HUES48 (cell line): ENCODE measurements around the gene RCAN2.

Experiments
- H3K27ac ChIP-seq: one replicate; pipeline ENCODE4 v1.7.0; 2013; ENCODE audit warnings: low read depth, low read length, inconsistent platforms
- H3K27me3 ChIP-seq: 2 replicates; pipeline ENCODE4 v1.6.1; 2013; ENCODE audit warnings: mild to moderate bottlenecking, low read length; ENCODE audit not compliant: control insufficient read depth, insufficient read depth
- H3K36me3 ChIP-seq: 2 replicates; pipeline ENCODE4 v1.6.1; 2013; ENCODE audit warnings: low read length; ENCODE audit not compliant: control insufficient read depth, insufficient read depth
- H3K4me1 ChIP-seq: 2 replicates; pipeline ENCODE4 v1.6.1; 2013; ENCODE audit warnings: mild to moderate bottlenecking, low read length; ENCODE audit not compliant: control insufficient read depth, insufficient read depth
- H3K4me3 ChIP-seq: 2 replicates; pipeline ENCODE4 v1.5.1; 2013; ENCODE audit warnings: mild to moderate bottlenecking, low read depth, low read length
- H3K9ac ChIP-seq: 2 replicates; pipeline ENCODE4 v1.6.1; 2013; ENCODE audit warnings: mild to moderate bottlenecking, low read depth, low read length, moderate library complexity
- H3K9me3 ChIP-seq: 2 replicates; pipeline ENCODE4 v1.6.1; 2013; ENCODE audit warnings: low read length; ENCODE audit not compliant: control insufficient read depth, insufficient read depth

RCAN2 gene

DNA sequence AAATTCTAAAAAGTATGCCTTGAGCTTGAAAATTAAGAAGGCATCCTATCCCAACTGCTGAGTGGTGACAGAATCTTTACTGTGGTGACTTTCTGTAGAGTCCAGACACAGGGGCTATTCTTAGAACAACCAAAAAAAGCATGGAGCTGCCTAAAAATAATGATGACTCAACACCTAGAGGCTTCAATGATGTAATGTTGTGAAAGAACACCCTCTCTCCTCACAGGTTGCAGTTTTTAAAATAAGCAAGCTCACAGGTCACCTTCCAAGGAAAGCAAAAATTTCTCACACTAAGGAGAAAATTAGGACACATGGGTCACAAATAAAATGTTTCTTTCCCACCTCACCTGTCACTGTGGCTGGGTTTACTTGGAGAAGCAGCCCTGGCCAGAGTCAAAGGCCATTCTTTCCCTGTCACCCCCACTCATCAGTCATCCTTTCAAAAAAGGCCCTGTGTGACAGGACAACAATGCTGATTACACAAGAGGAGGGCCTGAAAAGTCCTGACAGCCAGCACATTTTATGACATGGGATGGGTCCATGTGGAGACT lies 53.5 kb downstream of the RCAN2 start:
- Histone ChIP-seq H3K4me1 (peaks cover 9% of the 10 kb centered on the region; the same call in 1 of the 2 replicates), H3K9ac (no peak overlapping the region), H3K36me3 (no peaks in the 10 kb centered on the region), H3K27me3 (no peaks in the 10 kb centered on the region), H3K4me3 (no peak overlapping the region), H3K9me3 (no peaks in the 10 kb centered on the region), H3K27ac (no peak overlapping the region)

DNA sequence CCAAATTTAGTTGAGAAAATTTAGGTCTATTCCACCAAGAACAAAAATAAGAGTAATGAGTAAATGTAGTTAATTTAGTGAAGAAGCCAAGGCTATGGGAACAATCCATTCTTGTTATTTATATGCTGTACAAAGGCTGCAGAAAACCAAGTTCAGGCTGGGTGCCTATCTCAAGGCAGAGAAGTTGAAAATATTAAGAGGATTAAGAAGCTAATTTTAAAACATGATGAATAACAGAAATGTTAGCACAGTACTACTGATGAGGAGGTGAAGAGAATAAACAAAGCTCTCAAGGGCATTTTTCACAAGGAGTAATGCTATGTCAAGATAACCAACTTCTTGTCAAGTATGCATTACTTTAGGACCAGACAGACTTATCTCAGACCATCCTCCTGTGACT lies 68.6 kb downstream of the RCAN2 start:
- no peaks in the 10 kb centered on the region for H3K36me3 ChIP-seq
- no peaks in the 10 kb centered on the region for H3K9me3 ChIP-seq
- H3K4me3 ChIP-seq = no peak overlapping the region
- no peak overlapping the region for H3K9ac ChIP-seq
- H3K4me1 ChIP-seq = no peaks in the 10 kb centered on the region; the same call in 1 of the 2 replicates
- H3K27me3 ChIP-seq = no peaks in the 10 kb centered on the region
- H3K27ac ChIP-seq = no peak overlapping the region

DNA sequence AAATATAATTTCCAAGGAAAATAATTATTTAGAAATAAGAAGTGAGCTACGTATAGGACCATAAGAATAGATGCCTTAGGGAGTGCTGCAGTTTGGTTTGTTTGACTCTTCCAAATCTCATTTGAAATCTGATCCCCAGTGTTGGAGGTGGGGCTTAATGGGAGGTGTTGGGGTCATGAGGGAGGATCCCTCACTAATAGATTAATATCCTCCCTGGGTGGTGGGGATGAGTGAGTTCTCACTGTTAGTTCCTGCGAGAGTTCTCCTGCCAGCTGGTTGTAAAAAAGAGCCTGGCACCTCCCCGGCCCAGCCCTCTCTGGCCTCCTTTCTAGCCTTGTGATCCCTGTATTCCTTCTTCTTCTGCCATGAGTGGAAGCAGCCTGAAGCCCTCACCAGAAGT lies 69.3 kb downstream of the RCAN2 start:
- Histone ChIP-seq H3K27me3 (no peaks in the 10 kb centered on the region), H3K9me3 (no peaks in the 10 kb centered on the region), H3K36me3 (no peaks in the 10 kb centered on the region), H3K9ac (no peak overlapping the region), H3K27ac (no peak overlapping the region), H3K4me3 (no peak overlapping the region), H3K4me1 (no peaks in the 10 kb centered on the region; the same call in 1 of the 2 replicates)

DNA sequence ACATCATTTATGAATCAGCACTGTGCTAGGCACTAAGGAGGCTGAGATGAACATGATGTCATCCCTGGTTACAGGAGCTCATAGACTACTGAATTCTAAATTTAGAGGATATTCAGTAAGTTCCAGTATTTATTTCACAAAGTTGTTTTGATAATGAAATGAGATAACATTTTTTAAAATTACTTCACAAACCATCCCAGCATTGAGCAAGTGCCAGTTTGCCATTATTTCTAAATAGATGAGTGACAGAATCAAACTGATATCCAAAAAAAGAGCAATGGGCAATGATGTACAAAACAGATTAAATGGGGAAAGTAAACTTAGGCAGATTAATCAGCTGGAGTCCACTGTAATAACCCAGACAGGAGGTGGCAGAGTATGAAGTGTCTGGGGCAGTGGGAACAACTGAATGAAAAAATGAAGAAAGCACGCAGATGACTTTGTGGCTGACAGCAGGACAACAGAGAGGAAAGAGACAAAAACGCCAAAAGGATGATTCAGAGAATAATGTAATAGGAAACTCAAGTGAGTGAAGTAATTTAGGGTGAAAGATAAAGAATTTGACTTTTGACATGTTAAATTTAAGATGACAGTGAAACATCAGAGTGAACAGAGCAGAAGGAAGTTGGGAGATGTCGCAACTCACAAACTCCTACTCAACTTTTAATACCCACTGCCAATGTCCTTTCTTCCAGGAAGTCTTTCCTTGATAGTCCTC lies 70.2 kb downstream of the RCAN2 start:
- Histone ChIP-seq H3K36me3 (no peaks in the 10 kb centered on the region), H3K27ac (no peak overlapping the region), H3K4me3 (no peak overlapping the region), H3K9ac (no peak overlapping the region), H3K4me1 (no peaks in the 10 kb centered on the region; the same call in 1 of the 2 replicates), H3K27me3 (no peaks in the 10 kb centered on the region), H3K9me3 (no peaks in the 10 kb centered on the region)

DNA sequence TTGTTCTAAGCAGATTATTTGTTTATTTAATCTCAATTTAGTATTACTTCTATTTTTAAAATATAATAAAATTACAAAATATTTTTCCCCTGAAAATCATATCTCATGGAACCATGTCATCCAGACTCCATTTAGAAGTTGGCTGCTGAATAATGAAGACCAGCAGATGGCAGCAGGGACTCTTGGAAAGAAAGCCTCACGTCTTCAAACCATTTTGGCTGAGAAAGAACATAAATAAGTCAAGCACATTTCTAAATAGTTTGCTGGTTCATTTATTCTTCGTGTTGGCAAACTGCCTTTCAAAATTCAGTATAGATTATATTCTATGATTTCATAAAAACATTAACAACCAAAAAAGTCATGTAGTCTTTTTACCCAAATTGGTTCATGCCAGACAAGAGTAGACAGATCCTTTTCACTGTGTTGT lies 71.7 kb downstream of the RCAN2 start:
- Histone ChIP-seq H3K4me3 (no peak overlapping the region), H3K4me1 (no peaks in the 10 kb centered on the region; the same call in 1 of the 2 replicates), H3K36me3 (no peaks in the 10 kb centered on the region), H3K27me3 (no peaks in the 10 kb centered on the region), H3K9ac (no peak overlapping the region), H3K27ac (no peak overlapping the region), H3K9me3 (no peaks in the 10 kb centered on the region)

DNA sequence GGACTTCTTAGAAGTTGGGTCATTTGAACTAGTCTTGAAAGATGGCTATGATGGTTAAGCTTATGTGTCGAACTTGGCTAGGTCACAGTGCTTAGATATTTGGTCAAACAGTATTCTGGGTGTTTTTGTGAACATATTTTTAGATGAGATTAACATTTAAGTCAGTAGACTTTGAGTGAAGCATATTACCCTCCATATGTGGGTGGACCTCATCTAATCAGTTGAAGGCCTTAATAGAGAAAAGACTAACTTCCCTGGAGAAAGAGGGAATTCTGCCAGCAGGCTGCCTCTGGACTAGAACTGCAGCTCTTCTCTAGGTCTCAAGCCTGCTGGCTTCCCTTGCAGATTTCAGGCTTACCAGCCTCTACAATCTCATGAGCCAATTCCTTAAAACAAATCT lies 76.9 kb downstream of the RCAN2 start:
- Histone ChIP-seq H3K4me3 (no peak overlapping the region), H3K27me3 (no peaks in the 10 kb centered on the region), H3K27ac (no peak overlapping the region), H3K36me3 (no peaks in the 10 kb centered on the region), H3K4me1 (no peaks in the 10 kb centered on the region), H3K9ac (no peak overlapping the region), H3K9me3 (no peaks in the 10 kb centered on the region)

DNA sequence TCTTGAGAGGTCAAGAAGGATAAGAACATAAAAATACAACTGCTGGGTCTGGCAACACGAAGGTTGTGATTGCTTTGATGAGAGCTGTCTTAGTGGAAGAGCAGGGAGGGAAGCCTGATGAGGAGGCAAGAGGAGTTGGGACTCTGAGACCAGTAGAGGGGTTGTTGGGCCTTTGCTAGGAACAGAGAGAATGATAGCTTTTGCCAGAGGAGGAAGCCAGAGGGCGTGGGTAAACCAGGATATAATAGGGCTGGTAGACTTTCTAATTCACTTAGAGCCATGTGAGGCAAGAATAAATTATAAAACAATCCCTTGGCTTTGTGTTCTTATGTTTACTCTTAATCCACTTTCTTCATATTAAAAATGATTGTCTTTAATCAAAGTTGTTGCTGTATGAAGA lies 78.6 kb downstream of the RCAN2 start:
- H3K4me3 ChIP-seq = no peak overlapping the region
- no peaks in the 10 kb centered on the region for H3K9me3 ChIP-seq
- H3K27me3 ChIP-seq = no peaks in the 10 kb centered on the region
- no peaks in the 10 kb centered on the region for H3K4me1 ChIP-seq
- H3K9ac ChIP-seq = no peak overlapping the region
- H3K27ac ChIP-seq = no peak overlapping the region
- H3K36me3 ChIP-seq = no peaks in the 10 kb centered on the region

DNA sequence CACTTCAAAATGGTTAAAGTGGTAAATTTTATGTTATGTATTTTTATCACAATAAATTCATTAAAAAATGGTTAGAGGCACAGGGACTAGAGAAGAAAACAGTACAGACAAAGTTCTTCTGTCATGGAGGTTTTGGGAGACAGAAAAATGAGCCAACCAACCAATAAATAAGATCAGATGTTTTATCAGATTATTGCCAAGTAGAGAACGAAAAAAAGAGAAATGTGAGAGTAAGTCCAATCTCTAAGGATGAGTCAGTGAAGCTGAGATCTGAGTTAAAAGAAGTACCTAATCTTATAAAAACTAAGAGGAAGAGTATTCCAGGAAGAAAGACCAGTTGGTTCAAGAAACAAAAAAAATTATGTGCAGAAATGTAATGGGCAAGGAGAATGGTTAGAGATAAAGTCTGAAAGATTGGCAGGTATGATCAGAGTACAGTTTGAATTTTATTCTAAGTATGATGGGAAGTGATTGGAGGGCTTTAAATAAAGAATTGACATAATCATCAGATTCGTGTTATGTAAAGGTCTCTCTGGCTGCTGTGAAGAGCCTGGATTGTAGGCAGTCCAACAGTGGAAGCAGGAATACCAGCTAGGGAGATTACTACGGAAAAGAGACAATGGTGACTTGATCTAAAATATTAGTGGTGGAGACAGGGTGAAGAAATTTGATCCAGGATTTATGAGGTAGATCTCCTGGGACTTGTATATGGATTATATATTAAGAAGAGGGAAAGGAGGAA lies 79.6 kb downstream of the RCAN2 start:
- H3K4me3 ChIP-seq = no peak overlapping the region
- H3K9ac ChIP-seq = no peak overlapping the region
- H3K9me3 ChIP-seq = no peaks in the 10 kb centered on the region
- H3K36me3 ChIP-seq = no peaks in the 10 kb centered on the region
- H3K27me3 ChIP-seq = no peaks in the 10 kb centered on the region
- H3K27ac ChIP-seq = no peak overlapping the region
- no peaks in the 10 kb centered on the region for H3K4me1 ChIP-seq

DNA sequence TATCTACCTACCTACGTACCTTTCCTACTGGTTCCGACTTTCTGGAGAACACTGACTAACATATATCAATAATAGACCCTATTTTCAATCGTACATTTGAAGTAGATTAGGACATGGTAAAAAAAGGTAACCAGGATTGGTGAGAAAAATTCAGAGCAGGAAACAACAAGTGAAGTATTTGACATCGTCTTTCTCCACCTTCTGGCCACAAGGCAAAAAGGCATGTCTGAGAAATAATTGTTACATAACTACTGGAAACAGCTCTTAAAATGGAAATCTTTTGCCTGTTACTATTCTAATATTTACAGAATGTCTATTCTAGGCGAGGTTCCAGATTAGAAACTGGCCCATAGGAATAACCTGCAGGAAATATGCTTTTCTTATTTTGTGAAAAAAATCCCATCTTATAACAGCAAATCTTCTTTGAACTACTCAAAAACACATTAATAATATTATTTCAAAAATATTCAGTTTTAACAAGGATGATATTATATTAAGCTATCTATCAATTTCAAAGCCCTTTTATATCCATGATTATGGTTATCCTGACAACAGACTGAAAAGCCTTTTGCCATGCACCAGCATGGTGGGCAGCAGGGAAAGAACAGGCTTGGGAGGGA lies 80.8 kb downstream of the RCAN2 start:
- Histone ChIP-seq H3K4me3 (no peak overlapping the region), H3K9me3 (no peaks in the 10 kb centered on the region), H3K27ac (no peak overlapping the region), H3K27me3 (no peaks in the 10 kb centered on the region), H3K36me3 (no peaks in the 10 kb centered on the region), H3K4me1 (no peaks in the 10 kb centered on the region), H3K9ac (no peak overlapping the region)

DNA sequence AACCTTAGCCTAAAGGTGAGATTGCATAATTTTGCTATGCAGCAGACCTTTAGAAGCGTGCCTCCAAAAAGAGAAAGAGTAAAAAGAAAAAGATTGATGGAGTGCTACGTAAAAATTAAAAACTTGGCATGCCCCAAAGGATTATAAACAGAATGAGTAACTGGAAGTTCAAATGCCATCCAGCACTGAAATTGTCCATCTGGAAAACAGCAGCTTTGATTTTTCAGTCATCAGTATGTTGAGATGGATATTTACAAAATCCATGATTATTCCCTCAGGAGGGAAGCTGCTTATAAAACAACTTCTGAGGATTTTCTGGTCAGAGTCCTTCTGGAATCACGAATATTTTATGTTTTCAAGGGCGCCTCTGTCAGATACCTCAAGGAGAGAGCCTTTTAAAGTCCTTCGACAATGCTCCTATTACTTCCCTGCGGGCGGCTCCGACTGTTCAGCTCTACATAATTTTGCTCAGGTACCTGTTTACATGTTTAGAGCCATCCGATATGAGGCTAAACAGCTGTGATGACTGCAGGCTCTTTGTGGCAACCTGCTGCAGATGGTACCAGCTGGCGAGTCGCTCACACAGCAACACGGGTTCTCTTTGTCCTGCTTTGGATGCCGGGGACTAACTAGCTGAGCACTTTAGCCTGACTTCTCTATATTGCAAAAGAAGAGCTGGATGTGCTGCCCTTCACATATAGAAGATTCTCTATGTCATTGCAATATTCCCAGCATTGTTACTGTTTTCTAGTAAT lies 83.3 kb downstream of the RCAN2 start:
- Histone ChIP-seq H3K27me3 (no peaks in the 10 kb centered on the region), H3K27ac (no peak overlapping the region), H3K36me3 (no peaks in the 10 kb centered on the region), H3K4me1 (no peaks in the 10 kb centered on the region), H3K9me3 (no peaks in the 10 kb centered on the region), H3K9ac (no peak overlapping the region), H3K4me3 (no peak overlapping the region)
